Right lobe of liver (tissue), 6 donors: ENCODE data around the gene FBXO39. TPM values are rescaled to one million over a fixed set of nuclear protein-coding genes. Genes with fewer than 3 reads are reported as not detected.

Experiments
- ATAC-seq, 4 donors: fragments of 200-7000 bp; cut with Tn5 transposase; one replicate each; pipeline ENCODE4 v1.9.1; 2020; ENCODE audit warnings: mild to moderate bottlenecking in 4 of 4, moderate library complexity in 4 of 4
- DNase-seq, 3 donors: peaks; one replicate each; pipeline ENCODE4 v3.0.0-alpha.2; 2020
- H3K27ac ChIP-seq, 3 donors: fragments of 200-600 bp; one replicate each; pipeline ENCODE4 v1.8.0; 2022
- H3K27me3 ChIP-seq, 2 donors: fragments of 200-600 bp; one replicate each; pipeline ENCODE4 v1.8.0; 2022
- H3K36me3 ChIP-seq, 4 donors: fragments of 200-600 bp; sonication (generic) in 1 of 4; one replicate each; pipeline versions ENCODE4 v1.5.1 to v1.8.0; 2017 to 2022; ENCODE audit warnings: control low read depth in 1 of 4
- H3K4me1 ChIP-seq, 4 donors: fragments of 200-600 bp; sonication (generic) in 1 of 4; one replicate each; pipeline versions ENCODE4 v1.5.1 to v1.8.0; 2017 to 2022; ENCODE audit warnings: control low read depth in 1 of 4
- H3K4me3 ChIP-seq, 3 donors: fragments of 200-600 bp; one replicate each; pipeline ENCODE4 v1.8.0; 2022
- H3K9me3 ChIP-seq, 4 donors: fragments of 200-600 bp; sonication (generic) in 1 of 4; one replicate each; pipeline versions ENCODE4 v1.5.1 to v1.8.0; 2017 to 2022; ENCODE audit warnings: control low read depth in 1 of 4
- POLR2A ChIP-seq: fragments of 450-650 bp; IDR thresholded peaks from one replicate; pipeline ENCODE4 v1.6.1; 2017; ENCODE audit warnings: antibody characterized with exemption, mild to moderate bottlenecking
- WGBS: methylation state at CpG from one replicate; pipeline ENCODE4 v1.1.6; 2018; ENCODE audit warnings: low coverage, low lambda C conversion rate; ENCODE audit not compliant: insufficient coverage; ENCODE audit errors: missing lambda C conversion rate; 5-methylcytosine and 5-hydroxymethylcytosine counted together
- intact Hi-C, 2 donors: fragments of 100-400 bp; cut with DNase I; formaldehyde crosslinking; loops; one replicate each; pipeline versions ENCODE4 v1.11.2 to v1.14.1; 2022
- total RNA-seq, 6 experiments: library from RNA; depleted of rRNA in 2 of 6; stranded (reverse); fragments of >200 nt in 2 of 6; fragmentation: NEBNext Ultra II Directional in 3 of 6; extraction: Animal tissue kit (Norgen Biotek cat#: 25700) in 3 of 6; gene quantifications; one replicate each; pipeline versions ENCODE4 v1.1.0 to v1.2.4, GENCODE V29; 2016 to 2023
- TF ChIP-seq, protein P1 (sequence below), 4 donors: fragments of 200-600 bp in 3 of 4; fragments of 450-650 bp in 1 of 4; IDR thresholded peaks; one replicate each; pipeline versions ENCODE4 v1.5.1 to v1.8.0; 2016 to 2022; ENCODE audit warnings: antibody characterized with exemption in 4 of 4, mild to moderate bottlenecking in 2 of 4
- donor health status: DM: no; HTN: yes; CAD: no.
- donor health status: DM: no; HTN: no; CAD: no.
- donor health status: DM: no; HTN: no; CAD: no.
- donor health status: DM: no; HTN: yes; CAD: no.
- donor health status: DM: no; HTN: yes; CAD: no.

FBXO39 gene
- total RNA-seq, 6 experiments from 2014 or later, result 0.33 to 1.2 (median 0.49) TPM; not detected in 1

DNA sequence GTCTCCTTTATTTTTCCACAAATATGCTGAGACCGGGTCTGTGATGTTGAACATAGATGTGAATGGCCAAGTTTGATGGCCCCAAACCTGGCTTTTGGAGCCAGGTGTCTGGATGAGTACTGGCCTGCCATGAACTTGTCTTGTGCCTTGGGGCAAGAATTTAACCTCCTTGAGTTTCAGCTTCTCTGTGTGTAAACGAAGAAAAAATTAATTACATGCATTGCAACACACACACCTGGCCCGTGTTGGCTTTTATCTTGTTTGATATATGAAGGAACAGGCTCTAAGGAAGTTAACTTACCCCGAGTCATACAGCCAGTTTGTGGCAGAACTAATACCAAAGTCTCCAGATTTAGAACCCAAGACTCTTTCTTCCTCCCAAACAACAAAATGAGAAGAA is 13.1 kb downstream of the FBXO39 start:
- Histone ChIP-seq H3K4me1 (peaks cover 0 to 16% (median 0%) of the 10 kb centered on the region in 4 donors), H3K27ac (no peak overlapping the region), H3K9me3 (no peaks in the 10 kb centered on the region), H3K4me3 (no peak overlapping the region), H3K27me3 (no peaks in the 10 kb centered on the region), H3K36me3 (no peaks in the 10 kb centered on the region)
- 68% methylated on average over 3 of the region's 4 CpGs for WGBS
- intact Hi-C loops, result no loop called here
- ATAC-seq (no peak), DNase-seq (no peak)
- TF ChIP-seq POLR2A, result no peak
- TF ChIP-seq, protein P1, sequence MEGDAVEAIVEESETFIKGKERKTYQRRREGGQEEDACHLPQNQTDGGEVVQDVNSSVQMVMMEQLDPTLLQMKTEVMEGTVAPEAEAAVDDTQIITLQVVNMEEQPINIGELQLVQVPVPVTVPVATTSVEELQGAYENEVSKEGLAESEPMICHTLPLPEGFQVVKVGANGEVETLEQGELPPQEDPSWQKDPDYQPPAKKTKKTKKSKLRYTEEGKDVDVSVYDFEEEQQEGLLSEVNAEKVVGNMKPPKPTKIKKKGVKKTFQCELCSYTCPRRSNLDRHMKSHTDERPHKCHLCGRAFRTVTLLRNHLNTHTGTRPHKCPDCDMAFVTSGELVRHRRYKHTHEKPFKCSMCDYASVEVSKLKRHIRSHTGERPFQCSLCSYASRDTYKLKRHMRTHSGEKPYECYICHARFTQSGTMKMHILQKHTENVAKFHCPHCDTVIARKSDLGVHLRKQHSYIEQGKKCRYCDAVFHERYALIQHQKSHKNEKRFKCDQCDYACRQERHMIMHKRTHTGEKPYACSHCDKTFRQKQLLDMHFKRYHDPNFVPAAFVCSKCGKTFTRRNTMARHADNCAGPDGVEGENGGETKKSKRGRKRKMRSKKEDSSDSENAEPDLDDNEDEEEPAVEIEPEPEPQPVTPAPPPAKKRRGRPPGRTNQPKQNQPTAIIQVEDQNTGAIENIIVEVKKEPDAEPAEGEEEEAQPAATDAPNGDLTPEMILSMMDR (IDR thresholded peaks at IDR 0.05), result no peak

DNA sequence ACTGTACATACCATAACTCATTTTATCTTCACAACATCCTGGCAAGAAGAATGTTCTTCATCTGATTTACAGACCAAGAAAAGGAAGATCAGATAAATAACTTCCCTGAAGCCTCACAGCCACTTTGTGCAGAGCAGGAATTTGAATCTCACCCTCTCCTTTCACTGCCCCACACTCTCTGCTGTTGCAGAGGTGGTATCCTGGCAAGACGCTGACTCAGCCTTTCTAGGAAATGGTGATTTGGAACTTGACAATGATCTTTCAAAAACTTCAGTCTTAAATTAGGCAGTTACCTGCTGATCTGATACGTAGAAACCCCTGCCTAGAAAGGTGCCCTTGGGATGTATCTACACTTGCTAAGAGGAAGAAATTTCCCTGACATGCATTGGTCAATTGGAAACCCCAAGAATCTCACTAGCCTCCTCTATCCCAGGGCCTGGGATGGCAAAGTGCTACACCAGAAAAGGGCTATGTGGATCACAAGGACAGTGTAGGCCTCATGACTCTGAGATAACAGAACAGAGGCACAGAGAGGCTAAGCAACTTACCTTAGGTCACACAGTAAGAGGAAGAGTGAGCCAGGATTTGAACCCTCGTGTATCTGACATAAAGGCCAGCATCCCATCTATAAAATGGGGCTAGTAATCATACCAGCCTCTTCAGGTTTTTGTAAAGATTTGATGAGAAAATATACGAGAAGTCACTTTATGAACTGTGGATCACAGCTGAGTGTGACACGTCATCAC is 17.9 kb downstream of the FBXO39 start:
- no peaks in the 10 kb centered on the region for H3K36me3 ChIP-seq
- WGBS, result 76% methylated on average over 4 of the region's 5 CpGs
- H3K4me1 ChIP-seq, result peaks cover 0 to 42% (median 13%) of the 10 kb centered on the region in 4 donors
- no peaks in the 10 kb centered on the region for H3K27me3 ChIP-seq
- no peaks in the 10 kb centered on the region for H3K9me3 ChIP-seq
- TF ChIP-seq, protein P1 (IDR thresholded peaks at IDR 0.05), result no peak
- TF ChIP-seq POLR2A, result no peak
- ATAC-seq (no peak), DNase-seq (no peak)
- no peak overlapping the region for H3K4me3 ChIP-seq
- no peak overlapping the region for H3K27ac ChIP-seq
- intact Hi-C loops, result loop anchor here in 1 of 2 donors (10.0 kb wide), 1 partner anchor 89 kb away; no protein-coding TSS in a partner anchor

DNA sequence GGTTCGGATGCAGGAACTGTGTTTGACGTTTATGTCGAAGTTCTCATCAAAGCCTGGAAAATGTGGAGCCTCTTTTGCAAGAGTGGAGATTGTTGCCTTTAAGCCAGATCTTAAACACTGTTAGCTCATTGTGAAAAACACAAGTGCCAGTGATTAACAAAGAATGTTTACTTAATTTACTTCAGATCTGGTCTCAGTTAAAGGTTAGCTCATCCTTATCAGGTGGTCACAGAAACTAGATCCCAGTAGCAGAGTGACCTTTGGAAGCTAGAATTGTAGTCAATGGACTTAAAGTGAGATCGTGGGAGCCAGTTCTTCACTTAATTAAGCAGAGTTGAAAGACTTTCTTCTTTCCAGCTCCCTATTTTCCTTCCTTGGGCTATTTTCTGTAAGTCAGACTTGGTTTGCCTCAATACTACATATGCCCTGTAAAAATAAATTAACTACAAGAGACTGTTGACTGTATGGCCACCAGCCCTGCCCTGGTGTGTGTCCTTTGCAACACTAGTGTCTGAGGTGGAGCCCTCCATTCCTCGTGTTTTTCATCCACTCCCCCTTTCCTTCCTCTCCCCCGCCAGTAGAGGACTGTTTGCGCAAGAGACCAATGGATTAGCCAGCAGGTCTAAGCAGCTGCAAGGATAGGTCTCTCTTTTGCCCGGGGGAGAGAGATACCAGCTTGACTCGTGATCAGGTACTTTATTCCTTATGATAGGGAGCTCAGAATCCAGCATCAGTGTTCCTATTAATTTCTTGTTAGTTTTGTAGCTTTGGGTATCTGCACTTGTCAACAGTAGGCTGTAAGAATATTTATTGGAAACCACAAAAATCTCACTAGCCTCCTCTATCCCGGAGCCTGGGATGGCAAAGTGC is 20.2 kb downstream of the FBXO39 start:
- WGBS, result 21% methylated on average over 10 of the region's 10 CpGs
- H3K9me3 ChIP-seq, result no peaks in the 10 kb centered on the region
- H3K27ac ChIP-seq, result peak overlapping the region; percentile 65 to 86 (median 68)
- DNase-seq, result peak in 1 of 3 donors; percentile 60
- peak; percentile 57 to 75 (median 60) for ATAC-seq
- no peaks in the 10 kb centered on the region for H3K36me3 ChIP-seq
- TF ChIP-seq POLR2A, result peak; percentile 6
- TF ChIP-seq, protein P1 (IDR thresholded peaks at IDR 0.05), result no peak
- H3K27me3 ChIP-seq, result no peaks in the 10 kb centered on the region
- H3K4me1 ChIP-seq, result peaks cover 0 to 55% (median 13%) of the 10 kb centered on the region in 4 donors
- no peak overlapping the region for H3K4me3 ChIP-seq
- intact Hi-C loops, result loop anchor here in 1 of 2 donors (10.0 kb wide), 1 partner anchor 91 kb away; no protein-coding TSS in a partner anchor

DNA sequence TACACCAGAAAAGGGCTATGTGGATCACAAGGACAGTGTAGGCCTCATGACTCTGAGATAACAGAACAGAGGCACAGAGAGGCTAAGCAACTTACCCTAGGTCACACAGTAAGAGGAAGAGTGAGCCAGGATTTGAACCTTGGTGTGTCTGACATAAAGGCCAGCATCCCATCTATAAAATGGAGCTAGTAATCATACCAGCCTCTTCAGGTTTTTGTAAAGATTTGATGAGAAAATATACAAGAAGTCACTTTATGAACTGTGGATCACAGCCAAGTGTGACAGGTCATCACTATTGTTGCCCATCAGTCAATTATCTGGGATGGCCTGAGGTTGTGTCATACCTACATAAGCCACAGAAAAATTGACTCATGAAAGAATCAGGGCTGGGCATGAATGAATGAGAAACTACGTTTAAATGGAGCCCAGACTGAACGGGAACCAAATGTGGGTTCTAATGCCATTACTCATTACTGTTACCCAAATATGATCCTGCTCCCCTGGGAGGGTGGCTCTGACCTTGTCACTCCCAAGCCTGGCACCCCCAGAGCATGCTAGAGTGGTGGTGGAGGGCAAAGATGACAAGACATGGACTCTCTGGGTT is 21.0 kb downstream of the FBXO39 start:
- H3K36me3 ChIP-seq, result no peaks in the 10 kb centered on the region
- DNase-seq, result no peak
- peak overlapping the region; percentile 65 to 86 (median 68) for H3K27ac ChIP-seq
- WGBS, result 46% methylated on average over 2 of the region's 2 CpGs
- peaks cover 0 to 55% (median 13%) of the 10 kb centered on the region in 4 donors for H3K4me1 ChIP-seq
- H3K27me3 ChIP-seq, result no peaks in the 10 kb centered on the region
- H3K9me3 ChIP-seq, result no peaks in the 10 kb centered on the region
- peak in 2 of 4 donors; percentile 22 to 61 for ATAC-seq
- intact Hi-C loops, result loop anchor here in 1 of 2 donors (10.0 kb wide), 1 partner anchor 92 kb away; no protein-coding TSS in a partner anchor
- H3K4me3 ChIP-seq, result no peak overlapping the region
- TF ChIP-seq POLR2A, result no peak
- TF ChIP-seq, protein P1 (IDR thresholded peaks at IDR 0.05), result no peak
